Measurements from ENCODE around the gene IER5. TPM values are rescaled to one million over a fixed set of nuclear protein-coding genes. Genes with fewer than 3 reads are reported as not detected.

Gene IER5
- total and polyA plus RNA-seq, 2 of the 13 experiments (the other 11 are each of a cell fraction or from before 2014, with no cell fraction given), result 2.5 to 3.5 TPM

GRCh38 chr1:181049378-181049777 is 39.1 kb upstream of the IER5 start (continued):
- TF ChIP-seq NFIB (CRISPR knock-in tag; IDR thresholded peaks at IDR 0.05; ENCODE audit: borderline replicate concordance), result no peak
- no peak for TF ChIP-seq ZSCAN21 (CRISPR knock-in tag; IDR thresholded peaks at IDR 0.05; ENCODE audit: borderline replicate concordance)
- TF ChIP-seq, protein P1, sequence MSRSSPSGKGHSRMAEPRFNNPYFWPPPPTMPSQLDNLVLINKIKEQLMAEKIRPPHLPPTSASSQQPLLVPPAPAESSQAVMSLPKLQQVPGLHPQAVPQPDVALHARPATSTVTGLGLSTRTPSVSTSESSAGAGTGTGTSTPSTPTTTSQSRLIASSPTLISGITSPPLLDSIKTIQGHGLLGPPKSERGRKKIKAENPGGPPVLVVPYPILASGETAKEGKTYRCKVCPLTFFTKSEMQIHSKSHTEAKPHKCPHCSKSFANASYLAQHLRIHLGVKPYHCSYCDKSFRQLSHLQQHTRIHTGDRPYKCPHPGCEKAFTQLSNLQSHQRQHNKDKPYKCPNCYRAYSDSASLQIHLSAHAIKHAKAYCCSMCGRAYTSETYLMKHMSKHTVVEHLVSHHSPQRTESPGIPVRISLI (CRISPR knock-in tag; IDR thresholded peaks at IDR 0.05; ENCODE audit: borderline replicate concordance), result no peak
- no peak for TF ChIP-seq ZNF317 (CRISPR knock-in tag; IDR thresholded peaks at IDR 0.05)
- TF ChIP-seq ZNF839 (CRISPR knock-in tag; IDR thresholded peaks at IDR 0.05; ENCODE audit: borderline replicate concordance), result no peak
- TF ChIP-seq AFF4 (CRISPR knock-in tag; IDR thresholded peaks at IDR 0.05), result no peak
- no peak for TF ChIP-seq ZFP41 (CRISPR knock-in tag; IDR thresholded peaks at IDR 0.05; ENCODE audit: borderline replicate concordance)
- TF ChIP-seq ZNF549 (CRISPR knock-in tag; IDR thresholded peaks at IDR 0.05), result no peak
- TF ChIP-seq, protein P2, sequence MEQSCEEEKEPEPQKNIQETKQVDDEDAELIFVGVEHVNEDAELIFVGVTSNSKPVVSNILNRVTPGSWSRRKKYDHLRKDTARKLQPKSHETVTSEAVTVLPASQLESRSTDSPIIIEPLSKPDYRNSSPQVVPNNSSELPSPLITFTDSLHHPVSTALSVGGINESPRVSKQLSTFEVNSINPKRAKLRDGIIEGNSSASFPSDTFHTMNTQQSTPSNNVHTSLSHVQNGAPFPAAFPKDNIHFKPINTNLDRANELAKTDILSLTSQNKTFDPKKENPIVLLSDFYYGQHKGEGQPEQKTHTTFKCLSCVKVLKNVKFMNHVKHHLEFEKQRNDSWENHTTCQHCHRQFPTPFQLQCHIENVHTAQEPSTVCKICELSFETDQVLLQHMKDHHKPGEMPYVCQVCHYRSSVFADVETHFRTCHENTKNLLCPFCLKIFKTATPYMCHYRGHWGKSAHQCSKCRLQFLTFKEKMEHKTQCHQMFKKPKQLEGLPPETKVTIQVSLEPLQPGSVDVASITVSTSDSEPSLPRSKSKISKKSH (CRISPR knock-in tag; IDR thresholded peaks at IDR 0.05; ENCODE audit: borderline replicate concordance), result no peak
- no peak for TF ChIP-seq BATF2 (CRISPR knock-in tag; IDR thresholded peaks at IDR 0.05)
